Measurements from ENCODE around the gene CIAO1.
"Not testable (repeated sequence)": the region's sequence is repeated elsewhere in the genome, so short reads cannot be mapped to it uniquely, and the experiment has no call there.

CIAO1 gene

DNA sequence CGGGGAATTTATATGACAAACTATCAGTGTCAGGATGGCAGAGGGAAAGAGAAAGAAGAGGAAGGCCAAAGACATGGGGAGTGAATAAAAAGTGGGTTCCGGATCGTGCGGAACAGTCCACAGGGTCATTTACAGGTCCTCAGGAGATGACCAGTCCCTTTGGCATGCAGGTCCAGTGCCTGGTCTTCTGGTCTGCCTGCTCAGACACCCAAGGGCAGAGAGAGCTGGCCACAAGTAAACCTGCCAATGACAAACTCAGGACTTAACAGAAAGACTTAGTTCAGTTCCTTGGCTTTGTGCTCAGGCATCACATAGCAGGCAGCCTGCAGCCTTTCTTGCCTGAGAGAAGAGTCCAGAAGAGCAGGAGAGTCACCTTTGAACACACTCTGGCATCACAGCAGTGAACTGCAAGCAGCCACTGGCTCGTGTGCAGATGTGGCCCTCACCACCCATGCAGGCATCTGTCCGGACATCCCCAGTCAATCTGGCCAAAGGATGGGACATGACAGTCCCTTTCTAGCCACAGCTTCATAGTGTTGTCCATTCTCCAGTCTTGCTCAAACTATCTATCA, 14.2 kb upstream of the CIAO1 start:
- DNase-seq: no peak

DNA sequence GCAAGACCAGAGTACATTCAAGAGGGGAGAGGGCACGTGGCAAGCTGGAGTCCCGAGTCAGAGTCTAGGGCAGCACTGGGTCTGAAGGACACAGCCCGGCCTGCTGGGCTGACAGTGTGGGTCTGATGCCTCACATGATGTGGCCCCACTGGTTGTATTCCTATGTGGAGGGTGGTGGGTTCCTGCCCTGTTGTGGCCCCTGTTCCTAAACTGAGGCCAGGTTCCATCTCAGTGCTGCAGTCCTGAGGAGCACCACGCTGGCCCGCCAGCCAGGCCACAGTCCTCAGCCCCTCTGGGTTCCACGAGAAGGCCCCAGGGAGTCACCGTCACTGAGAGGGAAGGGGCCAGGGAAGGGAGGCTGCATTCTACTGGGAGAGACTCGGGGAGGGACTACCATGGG, 13.5 kb upstream of the CIAO1 start:
- no peak for DNase-seq

- no peak for DNase-seq
Measured at GRCh38 chr2:96253006-96253405, 13.0 kb upstream of the CIAO1 start.

DNA sequence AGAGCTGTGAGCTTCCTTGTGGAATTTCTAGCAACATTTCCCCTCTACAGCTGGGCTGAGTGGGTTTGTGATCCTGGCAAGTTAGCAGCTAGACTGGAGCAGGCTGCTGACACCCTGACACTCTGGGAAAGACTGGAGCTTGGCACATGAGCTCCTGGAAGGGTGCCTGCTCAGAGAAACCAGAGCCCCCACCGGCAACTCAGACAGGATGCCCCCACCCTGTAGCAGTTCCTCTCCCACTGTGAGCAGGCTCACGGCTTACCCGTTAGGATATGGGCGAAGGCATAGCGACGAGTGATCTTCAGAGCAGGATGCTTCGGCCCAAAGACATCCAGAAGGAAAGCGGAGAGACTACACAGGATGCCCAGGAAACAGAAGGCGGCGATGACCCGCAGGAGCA, 11.5 kb upstream of the CIAO1 start:
- DNase-seq: no peak

GRCh38 chr2:96256611-96257113, 9.4 kb upstream of the CIAO1 start:
- DNase-seq: no peak

DNA sequence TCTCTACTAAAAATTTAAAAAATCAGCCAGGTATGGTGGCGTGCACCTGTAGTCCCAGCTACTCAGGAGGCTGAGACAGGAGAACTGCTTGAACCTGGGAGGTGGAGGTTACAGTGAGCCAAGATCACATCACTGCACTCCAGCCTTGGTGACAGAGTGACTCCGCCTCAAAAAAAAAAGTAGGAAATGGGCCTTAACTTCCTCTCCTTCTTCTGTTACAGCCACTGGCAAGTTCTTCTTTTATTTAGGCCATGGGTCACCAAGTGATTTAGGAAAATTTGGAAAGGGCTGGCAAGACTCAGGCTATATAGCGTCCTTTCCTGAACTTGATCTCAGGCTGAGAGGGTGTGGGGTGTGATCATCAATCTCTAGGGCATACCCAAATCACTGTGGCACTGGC, 8.3 kb upstream of the CIAO1 start:
- not testable (repeated sequence) for DNase-seq

DNA sequence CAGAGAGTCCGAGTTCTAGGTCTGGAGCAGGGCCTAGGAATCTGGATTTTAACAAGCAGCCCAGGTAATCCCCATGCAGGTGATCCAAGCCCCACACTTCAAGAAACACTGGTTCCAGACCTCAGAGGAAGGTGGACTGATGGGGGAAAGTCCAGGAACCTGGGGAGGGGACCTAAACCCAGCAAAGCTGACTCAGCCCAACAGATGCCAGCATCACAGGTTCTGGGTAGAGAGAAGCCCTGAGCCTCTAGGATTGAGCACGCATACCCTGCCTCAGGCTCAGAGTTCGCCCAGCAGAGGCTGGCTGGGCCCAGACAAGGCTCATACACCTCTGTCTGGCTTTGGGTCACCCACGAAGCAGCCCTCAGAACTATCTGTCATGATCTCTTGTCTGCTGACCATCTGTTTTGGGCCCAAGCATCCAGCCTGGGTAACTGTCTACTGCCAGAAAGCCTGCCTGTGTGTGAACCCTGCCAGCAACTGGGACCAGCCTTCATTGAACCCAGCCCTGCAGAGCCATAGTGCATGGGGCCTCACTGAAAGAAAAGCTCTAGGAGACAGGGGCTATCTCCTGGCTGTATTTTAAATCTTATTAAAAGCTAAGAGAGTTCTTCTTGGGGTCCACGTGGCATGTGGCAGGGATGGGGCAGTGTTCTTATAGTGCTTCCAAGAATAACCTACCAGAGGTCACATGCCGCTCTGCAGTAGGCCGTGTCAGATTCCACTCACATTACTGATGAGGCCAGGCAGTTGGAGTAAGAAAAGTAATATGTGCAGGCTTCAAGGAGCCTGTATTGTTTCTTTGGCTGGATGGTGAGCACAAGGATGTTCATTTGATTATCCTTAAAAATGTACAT, 7.6 kb upstream of the CIAO1 start:
- no peak for DNase-seq

GRCh38 chr2:96259497-96259921, 6.5 kb upstream of the CIAO1 start:
- no peak for DNase-seq

DNA sequence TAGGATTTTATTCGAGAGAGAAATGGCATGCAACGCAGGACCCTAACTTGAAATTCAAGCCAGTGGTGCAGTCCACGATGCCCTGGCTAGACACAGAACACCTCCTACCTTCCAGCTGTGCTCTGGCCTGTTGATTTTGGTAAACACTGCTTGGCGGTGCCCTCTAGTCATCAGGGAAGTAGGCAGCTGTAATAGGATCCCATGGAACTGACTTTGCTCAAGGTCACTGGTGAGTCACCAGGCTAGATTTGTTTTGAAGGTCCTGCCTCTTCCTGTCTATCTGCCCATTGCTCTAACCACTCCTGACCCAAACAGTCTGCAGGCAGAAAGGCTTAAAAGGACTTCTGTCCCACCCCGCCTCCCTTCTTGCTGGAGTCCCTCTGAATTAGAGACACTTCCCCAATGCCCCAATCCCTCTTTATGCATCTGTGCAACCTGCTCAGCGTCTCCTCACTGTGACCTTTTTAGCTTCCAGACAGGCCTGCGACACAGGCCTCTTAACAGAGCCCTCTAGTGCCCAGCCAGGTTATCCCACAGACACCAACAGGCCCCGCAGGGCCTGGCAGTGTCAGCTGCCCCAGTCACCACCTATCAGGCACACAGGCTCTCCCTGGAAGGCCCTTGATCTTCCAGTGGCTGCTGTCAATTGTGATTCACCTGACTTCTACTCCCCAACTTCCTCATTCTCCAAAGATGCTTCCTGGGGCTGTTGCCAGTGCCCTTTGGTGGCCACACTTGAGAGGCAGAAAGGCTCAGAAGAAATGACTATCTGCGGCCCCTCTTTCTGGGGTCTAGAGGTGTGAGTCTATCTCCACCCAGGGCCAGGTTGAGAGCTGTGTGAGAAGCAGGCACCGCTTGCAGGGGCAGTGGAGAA, 5.4 kb upstream of the CIAO1 start:
- peak; percentile 93 for DNase-seq

DNA sequence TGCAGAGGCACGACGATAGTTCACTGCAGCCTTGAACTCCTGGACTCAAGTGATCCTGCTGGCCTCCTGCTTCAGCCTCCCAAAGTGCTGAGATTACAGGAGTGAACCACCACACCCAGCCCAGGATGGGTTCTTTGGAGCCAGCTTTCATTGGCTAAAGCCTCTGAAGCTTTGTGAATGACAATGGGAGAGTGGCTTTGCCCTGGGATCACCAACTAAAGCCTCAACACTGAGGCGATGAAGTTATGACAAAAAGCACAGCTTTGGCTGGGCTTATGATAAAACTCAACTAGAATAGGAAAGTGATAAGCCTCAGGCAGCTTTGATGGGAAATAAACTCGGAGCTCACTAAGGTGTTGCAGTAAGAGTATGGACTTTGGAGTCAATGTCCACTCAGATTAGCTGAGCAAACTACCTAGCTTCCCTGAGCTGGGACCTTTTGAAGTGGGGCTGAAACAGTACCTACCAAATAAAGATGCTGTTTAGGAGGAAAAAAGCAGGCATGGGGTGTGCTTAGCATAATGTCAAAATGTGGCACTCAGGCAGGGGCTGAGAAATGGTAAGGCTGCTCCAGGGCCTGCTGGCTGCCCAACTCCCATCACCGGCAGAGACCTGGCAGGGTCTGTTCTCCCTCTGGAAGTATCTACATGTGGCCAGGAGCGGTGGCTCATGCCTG, 4.6 kb upstream of the CIAO1 start:
- no peak for DNase-seq

DNA sequence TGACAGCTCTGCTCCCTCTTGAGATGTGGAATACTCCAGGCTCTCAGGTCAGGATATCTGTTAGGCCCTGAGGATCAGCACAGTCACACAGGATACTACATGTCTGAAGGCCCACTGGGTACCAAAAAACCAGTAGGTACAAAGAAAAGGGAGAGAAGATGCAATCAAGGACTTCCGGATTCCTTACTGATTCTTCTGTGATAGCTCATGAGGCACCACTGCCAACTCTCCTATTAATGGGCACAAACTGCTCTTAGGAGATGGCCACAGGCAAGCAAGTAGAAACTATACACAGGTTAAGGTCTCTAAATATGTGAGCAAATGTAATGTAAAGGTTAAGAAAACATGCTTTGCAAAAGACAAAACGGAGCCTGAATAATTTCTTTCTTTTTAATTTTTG, 3.7 kb upstream of the CIAO1 start:
- no peak for DNase-seq

GRCh38 chr2:96264086-96264485, 1.9 kb upstream of the CIAO1 start:
- DNase-seq: no peak

- DNase-seq: peak; percentile 41
Measured at GRCh38 chr2:96264656-96265348, 1.2 kb upstream of the CIAO1 start.

DNA sequence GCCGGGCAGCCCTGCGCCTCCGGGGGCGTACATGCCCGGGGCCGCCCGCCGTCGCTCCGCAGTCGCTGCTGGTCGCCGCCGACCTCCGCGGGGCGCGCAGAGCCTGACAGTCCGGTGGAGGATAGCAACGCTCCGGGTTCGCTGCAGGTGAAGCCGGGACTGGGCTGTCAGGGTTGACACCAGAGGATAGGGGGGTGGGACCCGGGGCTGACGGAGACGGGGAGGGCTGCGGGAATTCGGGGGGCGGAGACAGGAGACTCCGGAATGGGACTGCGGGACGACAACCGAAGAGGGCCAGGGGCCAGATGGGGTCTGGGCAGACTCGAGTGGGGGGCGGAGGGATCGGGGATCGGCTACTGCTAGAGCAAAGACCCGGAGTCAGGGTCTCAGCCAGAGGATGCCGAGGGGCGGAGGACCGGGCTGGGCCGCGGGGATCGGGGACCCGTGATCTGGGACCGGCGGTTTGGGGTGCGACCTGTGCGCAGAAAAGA, 631 bp upstream of the CIAO1 start:
- peak; percentile 55 for DNase-seq

DNA sequence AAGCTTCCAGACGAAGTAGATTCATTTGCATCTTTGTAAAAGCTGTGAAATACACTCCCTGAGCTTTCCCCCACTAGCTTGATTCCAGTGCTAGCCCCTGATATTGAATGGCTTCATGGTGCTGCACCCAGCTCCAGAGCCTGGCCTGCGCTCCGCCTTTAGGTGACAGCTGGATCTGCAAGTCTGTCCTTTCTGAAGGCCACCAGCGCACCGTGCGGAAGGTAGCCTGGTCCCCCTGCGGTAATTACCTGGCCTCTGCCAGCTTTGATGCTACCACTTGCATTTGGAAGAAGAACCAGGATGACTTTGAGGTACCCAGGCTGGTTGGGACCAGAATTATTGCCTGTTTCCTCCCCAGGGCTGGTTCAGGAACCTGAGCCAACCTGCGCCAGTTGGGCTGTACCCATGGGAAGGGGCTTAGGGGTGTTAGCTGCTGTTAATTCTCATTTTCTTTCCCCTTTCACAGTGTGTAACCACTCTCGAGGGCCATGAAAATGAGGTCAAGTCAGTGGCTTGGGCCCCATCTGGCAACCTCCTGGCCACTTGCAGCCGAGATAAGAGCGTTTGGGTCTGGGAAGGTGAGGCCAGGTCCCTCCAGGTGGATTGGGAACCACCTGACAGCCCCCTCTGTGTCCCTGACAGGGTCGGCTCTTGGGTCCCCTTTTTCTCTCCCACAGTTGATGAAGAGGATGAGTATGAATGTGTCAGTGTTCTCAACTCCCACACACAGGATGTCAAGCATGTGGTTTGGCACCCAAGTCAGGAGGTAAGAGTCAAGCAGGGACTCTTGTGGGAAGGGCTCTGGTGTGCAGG, 1.3 kb downstream of the CIAO1 start:
- peak; percentile 46 for DNase-seq

DNA sequence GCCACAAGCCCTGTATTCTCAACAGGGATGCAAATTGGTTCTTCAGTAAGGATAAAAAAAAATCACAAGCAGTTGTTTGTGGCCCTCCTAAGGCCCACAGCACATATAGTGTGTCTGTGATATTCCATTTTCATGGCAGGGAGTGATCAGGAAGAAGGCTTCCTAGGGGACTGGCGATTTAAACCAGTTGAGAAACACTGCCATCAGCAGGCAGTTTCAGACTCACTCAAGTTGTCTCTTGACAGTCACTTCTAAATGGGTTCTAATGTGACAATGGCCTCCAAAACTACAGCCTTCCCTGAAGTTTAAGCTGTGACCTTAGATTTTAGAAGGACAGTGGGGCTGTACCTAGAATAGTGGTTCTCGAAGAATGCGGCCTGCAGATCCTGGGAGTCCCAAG, 6.0 kb downstream of the CIAO1 start:
- DNase-seq: no peak

GRCh38 chr2:96273763-96274162, 7.7 kb downstream of the CIAO1 start:
- DNase-seq: no peak

DNA sequence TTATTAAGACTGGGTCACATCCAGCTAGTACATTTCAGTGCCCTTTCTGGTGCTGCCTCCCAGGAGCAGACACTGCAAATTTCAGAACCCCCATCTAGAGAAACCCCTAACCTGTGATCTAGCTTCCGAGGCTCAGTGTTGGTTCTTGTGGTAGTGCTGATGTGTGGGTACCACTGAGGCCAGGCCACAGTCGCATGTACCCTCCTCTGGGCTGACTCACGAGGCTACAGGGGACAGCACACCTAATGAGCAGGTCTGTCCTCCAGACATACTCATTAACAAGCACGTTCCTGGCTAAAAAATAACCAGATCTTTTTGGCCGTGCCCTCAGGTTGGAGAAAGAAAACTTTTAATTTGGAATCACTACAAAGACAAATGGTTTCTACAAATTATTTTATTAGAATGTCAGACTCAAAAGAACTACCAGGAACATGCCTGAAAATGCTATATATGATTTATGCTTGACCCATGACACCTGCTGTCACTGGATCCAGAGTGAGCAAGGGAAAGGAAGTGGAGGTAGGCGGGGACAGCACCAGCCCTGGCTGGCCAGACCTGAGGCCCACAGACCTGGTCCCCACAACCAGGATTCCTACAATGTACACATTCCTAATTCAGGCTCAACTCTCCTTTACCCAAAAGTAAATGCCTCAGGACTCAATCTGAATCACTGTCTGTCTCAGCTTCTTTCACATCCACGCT, 8.5 kb downstream of the CIAO1 start:
- DNase-seq: no peak

GRCh38 chr2:96276787-96277499, 10.9 kb downstream of the CIAO1 start:
- no peak for DNase-seq
